Fibroblast of mammary gland (primary cell): Measurements from ENCODE around the gene SLC24A3.

Experiments
- DNase-seq: peaks from one replicate; pipeline ENCODE4 v3.0.0-alpha.2; 2010; ENCODE audit warnings: low read depth
- H3K4me3 ChIP-seq: 2 replicates; pipeline ENCODE4 v1.5.1; 2011; ENCODE audit warnings: low read depth, mild to moderate bottlenecking, low read length, moderate library complexity; ENCODE audit not compliant: control insufficient read depth
- CTCF ChIP-seq: conservative IDR thresholded peaks from 2 replicates; pipeline ENCODE4 v1.5.1; 2011; ENCODE audit warnings: low read depth, low read length, inconsistent platforms; ENCODE audit not compliant: control insufficient read depth, insufficient read depth

The SLC24A3 gene

DNA sequence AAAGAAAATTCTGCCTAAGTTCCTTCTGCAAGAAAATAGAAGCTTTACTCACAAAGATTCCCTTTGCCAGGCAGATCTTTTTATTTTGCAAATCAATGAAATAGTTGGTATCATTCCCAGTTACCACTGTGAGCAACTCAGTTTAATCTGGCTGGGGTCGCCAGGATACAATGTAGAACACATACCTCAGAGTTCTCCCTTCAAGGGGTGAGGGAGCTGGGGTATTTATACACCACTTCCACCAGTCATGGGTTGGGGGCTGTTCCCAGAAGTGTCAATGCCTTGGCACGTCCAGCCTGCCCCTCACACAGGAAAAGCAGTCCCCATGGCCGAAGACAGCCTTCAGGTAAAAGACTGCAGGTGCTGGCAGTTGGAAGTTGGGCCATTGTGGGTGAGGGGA is 86.2 kb downstream of the SLC24A3 start:
- no peak overlapping the region for H3K4me3 ChIP-seq
- no peak for DNase-seq
- no peak for TF ChIP-seq CTCF

- no peak for TF ChIP-seq CTCF
- no peak overlapping the region for H3K4me3 ChIP-seq
- DNase-seq = no peak
These were observed 88.0 kb downstream of the SLC24A3 start for GRCh38 chr20:19300395-19300794.

- no peak for TF ChIP-seq CTCF
- no peak overlapping the region for H3K4me3 ChIP-seq
- DNase-seq = no peak
These were observed 88.7 kb downstream of the SLC24A3 start for GRCh38 chr20:19301142-19301541.

DNA sequence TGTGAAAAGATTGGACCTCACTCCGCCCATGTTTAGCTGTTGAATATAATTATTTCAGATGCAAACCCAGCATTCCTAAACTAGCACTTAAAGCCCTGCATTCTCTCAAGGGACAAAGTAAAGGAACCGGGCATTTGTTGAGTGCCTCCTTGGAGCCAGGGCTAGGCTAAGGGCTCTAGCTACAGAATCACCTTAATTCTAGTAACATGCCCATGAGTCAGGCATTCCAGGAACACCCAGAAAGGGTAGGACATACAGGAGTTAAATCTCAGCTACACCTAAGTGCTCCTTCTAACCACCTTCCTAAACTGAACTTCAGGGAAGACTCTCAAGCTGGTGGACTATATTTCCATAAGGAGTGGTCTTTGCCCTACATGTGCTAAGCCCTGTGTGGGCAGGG is 89.4 kb downstream of the SLC24A3 start:
- DNase-seq = no peak
- no peak overlapping the region for H3K4me3 ChIP-seq
- no peak for TF ChIP-seq CTCF

- DNase-seq = no peak
- no peak overlapping the region for H3K4me3 ChIP-seq
- no peak for TF ChIP-seq CTCF
These were observed 90.3 kb downstream of the SLC24A3 start for GRCh38 chr20:19302714-19303113.

DNA sequence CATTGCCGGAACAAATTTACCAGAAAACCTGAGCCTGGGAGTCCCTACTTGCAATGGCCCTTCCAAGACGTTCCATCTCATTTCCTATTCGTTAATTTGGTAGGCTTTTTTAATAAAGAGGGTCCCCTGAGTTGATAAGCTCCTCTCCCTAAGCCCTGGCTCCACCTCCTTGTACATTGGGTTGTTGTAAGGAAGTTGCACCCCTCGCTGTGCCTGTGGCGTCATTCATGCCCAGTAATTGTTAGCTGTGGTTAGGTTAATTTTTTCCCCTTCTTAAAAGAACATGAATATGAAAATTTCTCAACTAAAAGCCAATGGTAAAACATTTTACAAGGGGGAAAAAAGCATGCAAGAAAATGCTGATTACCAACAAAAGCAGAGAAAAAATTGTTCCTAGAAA is 91.9 kb downstream of the SLC24A3 start:
- no peak for DNase-seq
- no peak for TF ChIP-seq CTCF
- no peak overlapping the region for H3K4me3 ChIP-seq

DNA sequence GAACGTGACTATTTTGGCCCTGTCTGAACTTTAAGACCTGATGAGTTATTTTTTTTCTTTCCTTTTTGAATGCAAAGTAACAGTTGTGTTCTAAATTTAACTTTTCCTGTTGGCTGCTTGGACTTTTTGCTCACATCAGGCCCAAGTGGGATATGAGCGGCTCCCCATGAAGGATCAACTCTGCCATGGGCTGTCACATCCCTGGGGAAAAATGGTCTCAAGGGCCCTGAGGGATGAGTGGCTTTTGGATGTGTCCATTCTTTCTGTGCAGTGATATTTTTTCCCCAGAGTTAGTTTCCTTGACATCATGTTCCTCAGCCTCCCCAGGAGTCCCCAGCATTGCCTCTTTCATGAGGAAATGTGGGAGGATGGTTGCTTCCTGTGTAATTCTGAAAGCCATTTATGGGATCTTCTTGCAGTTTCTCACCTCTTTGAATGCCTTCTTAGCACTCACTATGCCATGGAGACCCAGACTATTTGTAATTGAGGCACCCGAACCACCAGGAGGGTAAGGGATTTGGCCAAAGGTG is 92.5 kb downstream of the SLC24A3 start:
- TF ChIP-seq CTCF = no peak
- H3K4me3 ChIP-seq = no peak overlapping the region
- no peak for DNase-seq
